Esophagus squamous epithelium (tissue), 4 donors: ENCODE results near the gene IGFBP1.
"Not testable (repeated sequence)": the region's sequence is repeated elsewhere in the genome, so short reads cannot be mapped to it uniquely, and the experiment has no call there.

Source experiments
- CTCF ChIP-seq, 6 experiments: fragments of 450-650 bp in 4 of 6; fragments of 200-600 bp in 2 of 6; sonication (generic) in 2 of 6; IDR thresholded peaks; one replicate each; pipeline ENCODE4 v1.5.1; 2016 to 2019; ENCODE audit warnings: antibody characterized with exemption in 6 of 6, mild to moderate bottlenecking in 4 of 6, moderate library complexity in 4 of 6
- POLR2A ChIP-seq, 4 donors: fragments of 450-650 bp; IDR thresholded peaks; one replicate each; pipeline ENCODE4 v1.6.1; 2017; ENCODE audit warnings: antibody characterized with exemption in 4 of 4, mild to moderate bottlenecking in 4 of 4, moderate library complexity in 3 of 4

- not testable (repeated sequence) for TF ChIP-seq CTCF, POLR2A (IDR thresholded peaks at IDR 0.05)
Observed at GRCh38 chr7:45841926-45842717, 46.2 kb upstream of the IGFBP1 start.
